Neural cell (in vitro differentiated cells): ENCODE results near the gene SLC6A3. TPM values are rescaled to one million over a fixed set of nuclear protein-coding genes. Genes with fewer than 3 reads are reported as not detected.

Experiments used
- H2AFZ ChIP-seq: fragments of 200-600, 300-800 bp; sonication (generic), shearing (Covaris generic); 2 replicates; pipeline ENCODE4 v1.6.0; 2014; ENCODE audit warnings: low read depth, mild to moderate bottlenecking, antibody characterized with exemption, low read length, moderate library complexity
- H3F3A ChIP-seq: fragments of 200-600 bp; shearing (Covaris generic); 2 replicates; pipeline ENCODE4 v1.6.1; 2016; ENCODE audit warnings: mild to moderate bottlenecking, moderate library complexity, mixed read lengths, antibody characterized with exemption, low read length; ENCODE audit not compliant: insufficient read depth, poor library complexity, severe bottlenecking
- H3K27ac ChIP-seq: fragments of 200-600, 300-800 bp; sonication (generic), shearing (Covaris generic); 2 replicates; pipeline ENCODE4 v1.5.1; 2014; ENCODE audit warnings: mild to moderate bottlenecking, low read length, moderate library complexity
- H3K27me3 ChIP-seq: fragments of 300-800, 200-600 bp; sonication (generic), shearing (Covaris generic); 2 replicates; pipeline ENCODE4 v1.6.0; 2014; ENCODE audit warnings: mild to moderate bottlenecking, low read depth, low read length, moderate library complexity; ENCODE audit not compliant: insufficient read depth
- H3K36me3 ChIP-seq: fragments of 300-800, 200-600 bp; sonication (generic), shearing (Covaris generic); 2 replicates; pipeline ENCODE4 v1.5.1; 2014; ENCODE audit warnings: mild to moderate bottlenecking, antibody characterized with exemption, low read length, moderate library complexity; ENCODE audit not compliant: insufficient read depth
- H3K4me2 ChIP-seq: fragments of 300-800, 200-600 bp; sonication (generic), shearing (Covaris generic); 2 replicates; pipeline ENCODE4 v1.6.0; 2014; ENCODE audit warnings: mild to moderate bottlenecking, low read length
- H3K4me3 ChIP-seq: fragments of 300-800, 200-600 bp; sonication (generic), shearing (Covaris generic); 2 replicates; pipeline ENCODE4 v1.5.1; 2014; ENCODE audit warnings: mild to moderate bottlenecking, low read length, moderate library complexity
- H3K79me2 ChIP-seq: fragments of 200-600 bp; shearing (Covaris generic); replicated peaks from 2 replicates; pipeline ENCODE4 v1.6.0; 2014; ENCODE audit warnings: mild to moderate bottlenecking, low read length, moderate library complexity; ENCODE audit not compliant: insufficient read depth
- H3K9ac ChIP-seq: fragments of 300-800, 200-600 bp; sonication (generic), shearing (Covaris generic); 2 replicates; pipeline ENCODE4 v1.6.1; 2016; ENCODE audit warnings: mild to moderate bottlenecking, low read length, mixed read lengths
- H3K9me2 ChIP-seq: fragments of 200-600 bp; shearing (Covaris generic); 2 replicates; pipeline ENCODE4 v1.6.1; 2016; ENCODE audit warnings: mild to moderate bottlenecking, low read length, mixed read lengths; ENCODE audit not compliant: insufficient read depth
- H3K9me3 ChIP-seq: fragments of 200-600, 300-800 bp; sonication (generic), shearing (Covaris generic); 2 replicates; pipeline ENCODE4 v1.6.1; 2016; ENCODE audit warnings: mild to moderate bottlenecking, mixed run types, low read length, moderate library complexity, mixed read lengths
- H4K20me1 ChIP-seq: fragments of 200-600 bp; shearing (Covaris generic); 2 replicates; pipeline ENCODE4 v1.6.1; 2016; ENCODE audit warnings: mild to moderate bottlenecking, mixed run types; ENCODE audit not compliant: insufficient read depth
- EP300 ChIP-seq: fragments of 450-650 bp; conservative IDR thresholded peaks from 2 replicates; pipeline ENCODE4 v1.6.1; 2014; ENCODE audit warnings: antibody characterized with exemption, mild to moderate bottlenecking, moderate library complexity; ENCODE audit not compliant: poor library complexity, severe bottlenecking
- EZH2 ChIP-seq: fragments of 200-600, 300-800 bp; shearing (Covaris generic), sonication (generic); IDR thresholded peaks from 2 replicates; pipeline ENCODE4 v1.6.1; 2014; ENCODE audit warnings: antibody characterized with exemption, low read length, borderline replicate concordance, mild to moderate bottlenecking; ENCODE audit not compliant: insufficient read depth, poor library complexity, severe bottlenecking
- MXI1 ChIP-seq: fragments of 450-650 bp; conservative IDR thresholded peaks from 2 replicates; pipeline ENCODE4 v1.6.1; 2014; ENCODE audit warnings: antibody characterized with exemption, mild to moderate bottlenecking; ENCODE audit not compliant: poor library complexity, severe bottlenecking
- POLR2AphosphoS5 ChIP-seq: IDR thresholded peaks from 2 replicates; pipeline ENCODE4 v1.6.1; 2012
- RAD21 ChIP-seq: fragments of 450-650 bp; conservative IDR thresholded peaks from 2 replicates; pipeline ENCODE4 v1.6.1; 2014; ENCODE audit warnings: antibody characterized with exemption, mild to moderate bottlenecking, moderate library complexity
- REST ChIP-seq: IDR thresholded peaks from 2 replicates; pipeline ENCODE4 v1.6.1; 2012; ENCODE audit warnings: borderline replicate concordance
- SMC3 ChIP-seq: fragments of 450-650 bp; conservative IDR thresholded peaks from 2 replicates; pipeline ENCODE4 v1.6.1; 2014; ENCODE audit warnings: antibody characterized with exemption, mild to moderate bottlenecking, moderate library complexity; ENCODE audit not compliant: poor library complexity
- TAF1 ChIP-seq: IDR thresholded peaks from 2 replicates; pipeline ENCODE4 v1.6.1; 2012; ENCODE audit warnings: low read depth
- polyA plus RNA-seq: library from polyadenylated mRNA; depleted of rRNA; stranded (reverse); fragments of >200 nt; gene quantifications from 2 replicates; pipeline ENCODE4 v1.2.3, GENCODE V29; 2014
- TF ChIP-seq, protein P1 (sequence below): fragments of 450-650 bp; IDR thresholded peaks from 2 replicates; pipeline ENCODE4 v1.5.1; 2014; ENCODE audit warnings: antibody characterized with exemption, mild to moderate bottlenecking, moderate library complexity; ENCODE audit not compliant: poor library complexity, severe bottlenecking

The SLC6A3 gene
- polyA plus RNA-seq, 1 donor from 2014 or later: 0.77 TPM

- no peak overlapping the region for H3K4me2 ChIP-seq
- H3K27ac ChIP-seq: no peak overlapping the region
Observed at GRCh38 chr5:1415626-1416360, 29.4 kb downstream of the SLC6A3 start.

GRCh38 chr5:1415059-1415425 lies 30.2 kb downstream of the SLC6A3 start:
- Histone ChIP-seq H3K9me3 (no peaks in the 10 kb centered on the region), H3K27me3 (no peaks in the 10 kb centered on the region), H3K9ac (no peak overlapping the region), H3F3A (no peaks in the 10 kb centered on the region), H3K4me2 (no peak overlapping the region), H2AFZ (no peak overlapping the region), H3K4me3 (no peak overlapping the region), H3K9me2 (no peaks in the 10 kb centered on the region), H3K79me2 (no peaks in the 10 kb centered on the region), H4K20me1 (no peaks in the 10 kb centered on the region), H3K27ac (no peak overlapping the region), H3K36me3 (no peaks in the 10 kb centered on the region)
- TF ChIP-seq POLR2AphosphoS5 (no peak), TAF1 (no peak), EP300 (no peak), EZH2 (no peak), RAD21 (no peak), REST (no peak)
- TF ChIP-seq, protein P1, sequence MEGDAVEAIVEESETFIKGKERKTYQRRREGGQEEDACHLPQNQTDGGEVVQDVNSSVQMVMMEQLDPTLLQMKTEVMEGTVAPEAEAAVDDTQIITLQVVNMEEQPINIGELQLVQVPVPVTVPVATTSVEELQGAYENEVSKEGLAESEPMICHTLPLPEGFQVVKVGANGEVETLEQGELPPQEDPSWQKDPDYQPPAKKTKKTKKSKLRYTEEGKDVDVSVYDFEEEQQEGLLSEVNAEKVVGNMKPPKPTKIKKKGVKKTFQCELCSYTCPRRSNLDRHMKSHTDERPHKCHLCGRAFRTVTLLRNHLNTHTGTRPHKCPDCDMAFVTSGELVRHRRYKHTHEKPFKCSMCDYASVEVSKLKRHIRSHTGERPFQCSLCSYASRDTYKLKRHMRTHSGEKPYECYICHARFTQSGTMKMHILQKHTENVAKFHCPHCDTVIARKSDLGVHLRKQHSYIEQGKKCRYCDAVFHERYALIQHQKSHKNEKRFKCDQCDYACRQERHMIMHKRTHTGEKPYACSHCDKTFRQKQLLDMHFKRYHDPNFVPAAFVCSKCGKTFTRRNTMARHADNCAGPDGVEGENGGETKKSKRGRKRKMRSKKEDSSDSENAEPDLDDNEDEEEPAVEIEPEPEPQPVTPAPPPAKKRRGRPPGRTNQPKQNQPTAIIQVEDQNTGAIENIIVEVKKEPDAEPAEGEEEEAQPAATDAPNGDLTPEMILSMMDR: no peak

More at GRCh38 chr5:1415626-1416360, 29.4 kb downstream of the SLC6A3 start:
- TF ChIP-seq SMC3 (no peak), EP300 (no peak), EZH2 (no peak), POLR2AphosphoS5 (no peak), RAD21 (no peak), MXI1 (no peak), REST (no peak), TAF1 (no peak)
- TF ChIP-seq, protein P1: no peak
- no peaks in the 10 kb centered on the region for H3K27me3 ChIP-seq
- no peaks in the 10 kb centered on the region for H3K36me3 ChIP-seq
- H3K4me3 ChIP-seq: no peak overlapping the region
- no peaks in the 10 kb centered on the region for H3K9me2 ChIP-seq
- H3K9me3 ChIP-seq: no peaks in the 10 kb centered on the region
- H2AFZ ChIP-seq: no peak overlapping the region
- H3F3A ChIP-seq: no peaks in the 10 kb centered on the region
- H4K20me1 ChIP-seq: no peaks in the 10 kb centered on the region
- no peak overlapping the region for H3K9ac ChIP-seq
- H3K79me2 ChIP-seq: no peaks in the 10 kb centered on the region
